Nephron progenitor cell (in vitro differentiated cells): ENCODE results near the gene BEAN1.

Experiments used
- DNase-seq: peaks from one replicate; pipeline ENCODE4 v3.0.0; 2021
- H3K27ac Mint-ChIP-seq: 2 replicates; pipeline ENCODE4 v1.8.0; 2021; ENCODE audit warnings: mild to moderate bottlenecking, moderate library complexity, mixed read lengths
- H3K27me3 Mint-ChIP-seq: 2 replicates; pipeline ENCODE4 v1.8.0; 2021; ENCODE audit warnings: mild to moderate bottlenecking, low read depth, mixed read lengths; ENCODE audit not compliant: poor library complexity
- H3K36me3 Mint-ChIP-seq: 2 replicates; pipeline ENCODE4 v1.8.0; 2021; ENCODE audit warnings: low read depth, mixed read lengths
- H3K4me1 Mint-ChIP-seq: 2 replicates; pipeline ENCODE4 v1.8.0; 2021; ENCODE audit warnings: mixed read lengths
- H3K4me3 Mint-ChIP-seq: 2 replicates; pipeline ENCODE4 v1.8.0; 2021; ENCODE audit warnings: mild to moderate bottlenecking, moderate library complexity, mixed read lengths
- H3K9me3 Mint-ChIP-seq: 2 replicates; pipeline ENCODE4 v1.8.0; 2021; ENCODE audit warnings: mild to moderate bottlenecking, moderate library complexity, mixed read lengths
- TF ChIP-seq, protein P1 (sequence below): fragments of 200-600 bp; sonication (generic); IDR thresholded peaks from 2 replicates; pipeline ENCODE4 v1.5.0; 2021; ENCODE audit warnings: antibody characterized with exemption

The BEAN1 gene

DNA sequence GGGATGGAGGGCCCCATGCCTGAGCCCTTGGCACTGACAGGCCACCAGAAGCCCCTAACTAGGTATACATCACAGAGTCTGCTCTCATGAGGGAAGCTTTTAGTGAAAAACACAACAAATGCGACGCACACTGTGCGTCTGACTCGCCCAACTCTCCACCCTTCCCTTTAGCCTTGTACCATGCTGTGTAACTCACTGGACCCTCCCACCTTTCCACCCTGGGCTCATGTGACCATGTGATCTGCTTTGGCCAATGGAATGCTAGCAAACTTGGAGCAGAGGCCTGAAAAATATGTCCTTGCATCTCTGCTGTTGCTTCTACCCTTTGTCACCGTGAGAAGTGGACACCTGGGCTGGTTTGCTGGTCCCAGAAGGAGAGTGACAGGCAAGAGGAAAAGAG is 101.2 kb downstream of the BEAN1 start:
- H3K9me3 Mint-ChIP-seq = no peaks in the 10 kb centered on the region
- peaks cover 48% of the 10 kb centered on the region for H3K36me3 Mint-ChIP-seq
- no peak for DNase-seq
- H3K4me1 Mint-ChIP-seq = no peaks in the 10 kb centered on the region
- no peak overlapping the region for H3K27ac Mint-ChIP-seq
- no peaks in the 10 kb centered on the region for H3K27me3 Mint-ChIP-seq
- no peak overlapping the region for H3K4me3 Mint-ChIP-seq
- TF ChIP-seq, protein P1, sequence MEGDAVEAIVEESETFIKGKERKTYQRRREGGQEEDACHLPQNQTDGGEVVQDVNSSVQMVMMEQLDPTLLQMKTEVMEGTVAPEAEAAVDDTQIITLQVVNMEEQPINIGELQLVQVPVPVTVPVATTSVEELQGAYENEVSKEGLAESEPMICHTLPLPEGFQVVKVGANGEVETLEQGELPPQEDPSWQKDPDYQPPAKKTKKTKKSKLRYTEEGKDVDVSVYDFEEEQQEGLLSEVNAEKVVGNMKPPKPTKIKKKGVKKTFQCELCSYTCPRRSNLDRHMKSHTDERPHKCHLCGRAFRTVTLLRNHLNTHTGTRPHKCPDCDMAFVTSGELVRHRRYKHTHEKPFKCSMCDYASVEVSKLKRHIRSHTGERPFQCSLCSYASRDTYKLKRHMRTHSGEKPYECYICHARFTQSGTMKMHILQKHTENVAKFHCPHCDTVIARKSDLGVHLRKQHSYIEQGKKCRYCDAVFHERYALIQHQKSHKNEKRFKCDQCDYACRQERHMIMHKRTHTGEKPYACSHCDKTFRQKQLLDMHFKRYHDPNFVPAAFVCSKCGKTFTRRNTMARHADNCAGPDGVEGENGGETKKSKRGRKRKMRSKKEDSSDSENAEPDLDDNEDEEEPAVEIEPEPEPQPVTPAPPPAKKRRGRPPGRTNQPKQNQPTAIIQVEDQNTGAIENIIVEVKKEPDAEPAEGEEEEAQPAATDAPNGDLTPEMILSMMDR = no peak

DNA sequence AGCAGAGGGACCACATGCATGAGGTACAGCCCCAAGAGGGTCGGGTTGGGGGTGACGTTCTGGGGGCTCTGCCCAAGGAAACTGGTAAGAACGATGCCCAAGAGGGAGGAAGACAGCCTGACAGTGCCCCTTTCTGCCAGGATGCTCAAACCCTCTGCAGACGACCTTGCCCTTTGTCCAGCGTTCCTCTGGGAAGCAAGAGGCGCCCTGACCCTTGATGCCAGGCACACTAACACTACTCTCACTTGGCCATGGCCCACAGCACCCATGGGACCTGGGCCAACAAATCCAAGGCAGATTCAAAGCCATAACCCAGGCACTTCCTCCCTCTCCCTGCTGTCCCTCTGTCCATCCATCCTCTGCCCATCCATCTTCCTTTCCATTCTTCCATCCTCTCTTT is 102.4 kb downstream of the BEAN1 start:
- Mint-ChIP-seq H3K4me3 (no peak overlapping the region), H3K9me3 (no peaks in the 10 kb centered on the region), H3K27me3 (peaks cover 2% of the 10 kb centered on the region), H3K4me1 (no peaks in the 10 kb centered on the region), H3K27ac (no peak overlapping the region), H3K36me3 (peaks cover 53% of the 10 kb centered on the region)
- DNase-seq = no peak
- TF ChIP-seq, protein P1 = no peak
